GM19463 (cell line): Measurements from ENCODE around the gene AMIGO2.

ENCODE experiments used
- ATAC-seq: cut with Tn5 transposase; IDR thresholded peaks from one replicate; pipeline ENCODE4 v1.9.1; 2021; ENCODE audit warnings: mild to moderate bottlenecking, moderate library complexity; ENCODE audit not compliant: unreplicated experiment

The AMIGO2 gene

DNA sequence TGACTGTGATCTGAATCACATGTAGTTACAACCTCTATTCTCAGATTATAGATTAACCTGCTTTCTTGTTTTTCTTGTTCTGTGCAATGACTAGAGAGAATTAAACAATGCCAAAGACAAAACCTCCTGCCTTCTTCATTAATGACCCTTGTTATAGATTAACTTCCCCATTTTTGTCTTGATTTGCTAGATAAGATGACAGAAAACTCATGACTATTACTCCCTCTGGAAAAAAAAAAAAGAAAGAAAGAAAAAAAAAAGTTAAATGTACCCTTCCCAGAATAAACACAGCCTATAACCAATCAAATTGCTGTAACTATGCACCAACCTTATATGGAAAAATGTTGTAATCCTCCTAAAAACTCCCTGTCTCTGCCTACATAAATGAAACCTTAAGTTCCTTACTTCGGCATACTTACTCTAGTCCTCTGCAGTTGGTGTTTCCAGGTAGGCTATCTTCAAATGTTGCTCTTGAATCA lies 41.5 kb downstream of the AMIGO2 start:
- no peak for ATAC-seq

DNA sequence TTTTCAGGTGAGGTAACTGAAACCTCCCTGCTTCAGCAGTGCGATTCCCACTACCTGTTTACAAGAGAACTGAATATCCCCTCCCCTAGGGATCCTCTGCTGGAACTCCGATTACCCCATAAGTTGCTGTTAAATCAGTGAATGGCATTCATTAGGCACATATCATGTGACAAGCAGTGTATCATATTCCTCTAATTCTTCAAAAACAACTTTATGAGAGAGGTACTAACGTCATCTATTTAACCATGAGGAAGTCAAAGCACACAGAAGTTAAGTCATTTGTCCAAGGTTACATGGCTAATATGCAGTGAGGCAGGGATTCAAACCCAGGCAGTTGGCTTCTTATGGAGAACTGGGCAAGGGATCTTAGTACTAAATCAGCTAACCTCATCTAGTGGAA lies 44.3 kb downstream of the AMIGO2 start:
- no peak for ATAC-seq

DNA sequence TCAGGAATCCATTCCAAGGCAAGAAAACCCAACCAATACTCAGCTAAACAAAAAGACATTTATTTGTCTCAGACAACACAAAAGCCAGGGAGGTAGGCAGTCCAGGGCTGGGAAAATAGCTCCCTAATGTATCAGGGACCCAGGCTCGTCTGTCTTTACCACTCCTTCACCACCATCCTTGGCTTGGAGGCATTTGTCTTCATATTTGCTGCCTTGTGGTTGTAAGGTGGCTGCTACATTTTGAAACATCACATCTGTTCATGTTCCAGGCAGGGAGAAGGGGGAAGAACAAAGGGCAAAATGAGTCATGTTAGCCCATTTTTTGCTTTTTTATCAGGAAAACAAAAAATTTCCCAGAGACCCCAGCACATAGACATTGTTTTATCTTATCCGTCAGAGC lies 45.1 kb downstream of the AMIGO2 start:
- ATAC-seq = no peak

DNA sequence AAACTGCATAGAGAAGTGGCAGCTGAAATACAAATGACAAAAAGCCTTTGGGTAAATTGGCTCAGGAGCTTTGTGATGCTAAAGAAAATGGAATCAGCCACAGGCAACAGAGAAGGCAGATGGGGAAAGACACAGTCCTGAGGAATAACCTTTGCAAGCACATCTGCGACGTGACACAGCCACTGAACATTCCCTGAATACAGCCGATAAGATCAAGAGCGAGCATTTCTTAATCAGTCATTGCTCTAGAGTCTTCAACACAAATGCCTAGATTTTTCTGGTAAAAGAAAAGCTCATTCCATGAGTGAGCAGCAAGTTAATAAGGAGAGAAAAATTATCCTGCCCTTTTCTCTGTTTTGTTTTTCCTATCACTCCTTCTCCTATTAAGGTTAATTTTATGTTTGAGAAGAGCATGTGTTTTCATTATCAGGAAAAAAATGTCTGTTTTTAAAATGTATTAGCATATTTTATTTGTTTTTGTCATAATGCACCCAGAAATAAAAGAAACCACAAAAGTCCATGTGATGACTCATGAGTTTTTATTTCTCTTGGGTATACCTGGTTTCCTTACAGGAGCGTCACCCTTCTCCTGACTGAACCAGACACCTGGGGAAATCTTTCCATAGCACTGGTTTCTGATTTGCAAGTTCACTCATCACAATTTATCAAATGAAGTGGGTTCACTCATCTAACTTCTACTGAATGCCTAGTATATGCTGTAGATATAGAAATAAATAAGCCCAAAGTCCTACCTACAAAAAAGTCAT lies 45.8 kb downstream of the AMIGO2 start:
- no peak for ATAC-seq

DNA sequence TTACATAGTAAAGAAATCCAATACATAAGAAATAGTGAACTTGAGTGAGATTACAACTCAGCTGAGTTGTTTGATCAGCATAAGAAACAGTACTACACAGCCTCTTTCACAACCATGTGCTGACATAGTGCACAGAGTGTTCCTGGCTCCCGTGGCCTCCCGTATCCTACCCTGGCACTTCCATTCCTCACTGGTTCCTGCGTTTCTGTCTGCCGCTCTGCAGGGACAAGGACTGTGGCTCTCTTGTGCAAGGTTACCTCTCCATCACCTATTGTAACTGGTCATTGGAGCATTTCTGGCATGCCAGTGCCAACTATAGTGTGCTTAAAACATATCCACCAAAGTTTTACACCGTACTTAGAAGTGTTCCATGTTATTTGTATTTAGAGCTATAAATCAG lies 46.7 kb downstream of the AMIGO2 start:
- ATAC-seq = no peak

DNA sequence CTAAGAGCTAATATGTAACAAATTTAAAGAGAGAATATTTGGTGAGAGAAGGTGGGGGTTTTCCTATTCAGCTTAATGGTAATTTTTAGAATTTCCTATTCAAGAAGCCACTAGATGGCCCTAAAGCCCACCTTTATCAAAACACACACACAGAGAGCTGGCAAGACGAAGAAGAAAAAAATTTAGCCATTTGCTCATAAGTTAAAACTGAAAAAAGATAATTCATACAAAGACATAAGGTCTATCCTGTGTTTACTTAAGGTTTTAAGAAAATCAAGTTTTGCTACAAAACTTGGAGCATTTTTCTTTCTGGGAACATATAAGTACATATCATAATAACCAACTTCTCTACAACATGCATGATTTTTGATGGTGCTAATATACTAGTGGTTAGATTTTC lies 47.1 kb downstream of the AMIGO2 start:
- no peak for ATAC-seq

DNA sequence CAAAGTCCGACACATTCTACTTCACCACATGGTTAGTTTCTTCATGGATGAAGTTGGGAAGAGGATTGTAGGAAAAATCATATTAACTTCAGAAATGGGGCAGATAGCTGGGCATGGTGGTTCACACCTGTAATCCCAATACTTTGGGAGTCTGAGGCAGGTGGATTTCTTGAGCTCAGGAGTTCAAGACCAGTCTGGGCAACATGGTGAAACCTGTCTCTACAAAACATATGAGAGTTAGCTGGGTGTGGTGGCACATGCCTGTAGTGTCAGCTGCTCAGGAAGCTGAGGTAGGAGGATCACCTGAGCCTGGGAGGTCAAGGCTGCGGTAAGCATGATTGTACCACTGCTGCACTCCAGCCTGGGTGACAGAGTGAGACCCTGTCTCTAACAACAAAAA lies 49.9 kb downstream of the AMIGO2 start:
- ATAC-seq = no peak

DNA sequence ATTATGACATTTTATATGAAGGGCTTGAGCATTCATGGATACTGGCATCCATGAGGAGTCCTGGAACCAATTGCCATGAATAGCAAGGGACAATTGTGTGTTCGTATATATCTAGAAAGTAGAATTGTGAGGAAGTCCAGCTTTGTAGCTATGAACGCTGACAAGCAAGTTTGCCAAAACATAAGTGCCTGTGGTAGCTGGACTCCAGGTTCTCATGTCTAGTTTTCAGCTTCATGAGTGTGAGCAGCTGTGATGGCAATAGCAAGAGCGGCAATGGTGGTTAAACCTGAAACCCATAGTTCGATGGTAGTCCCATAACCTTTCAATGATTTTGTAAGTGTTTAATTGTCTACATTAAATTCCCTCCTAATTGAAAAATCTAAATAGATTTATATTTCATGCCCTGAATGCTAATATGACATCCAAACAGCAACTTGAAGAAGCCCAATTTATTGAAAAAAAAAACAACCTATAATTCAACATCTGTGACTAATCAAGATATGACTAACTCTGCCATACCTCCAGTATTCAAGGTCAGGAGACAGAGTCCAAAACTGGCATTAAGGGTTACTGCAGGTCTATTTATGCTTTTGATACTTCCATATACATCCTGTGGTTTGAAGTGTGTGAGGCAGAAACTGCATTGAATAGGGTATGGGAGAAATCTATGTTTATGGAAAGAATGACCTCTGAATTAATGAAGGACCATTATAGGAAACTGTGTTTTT lies 50.6 kb downstream of the AMIGO2 start:
- no peak for ATAC-seq

DNA sequence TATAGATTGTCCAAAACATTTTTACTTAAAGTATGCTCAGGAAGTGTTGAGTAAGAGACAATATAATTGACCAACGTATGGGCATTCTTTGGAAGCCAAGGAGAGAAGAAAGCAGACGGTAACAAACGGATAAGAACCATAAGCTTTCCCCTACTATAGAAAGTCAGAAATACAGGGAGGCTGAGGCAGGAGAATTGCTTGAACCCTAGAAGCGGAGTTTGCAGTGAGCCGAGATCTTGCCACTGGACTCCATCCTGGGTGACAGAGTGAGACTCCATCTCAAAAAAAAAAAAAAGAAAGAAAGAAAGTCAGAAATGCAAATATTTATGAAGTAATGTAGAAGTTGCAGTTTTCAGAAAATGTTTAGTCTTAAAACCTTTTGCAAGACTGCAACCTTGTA lies 51.6 kb downstream of the AMIGO2 start:
- no peak for ATAC-seq
